ENCODE results near the gene ICOS.

Gene ICOS, protein sequence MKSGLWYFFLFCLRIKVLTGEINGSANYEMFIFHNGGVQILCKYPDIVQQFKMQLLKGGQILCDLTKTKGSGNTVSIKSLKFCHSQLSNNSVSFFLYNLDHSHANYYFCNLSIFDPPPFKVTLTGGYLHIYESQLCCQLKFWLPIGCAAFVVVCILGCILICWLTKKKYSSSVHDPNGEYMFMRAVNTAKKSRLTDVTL

DNA sequence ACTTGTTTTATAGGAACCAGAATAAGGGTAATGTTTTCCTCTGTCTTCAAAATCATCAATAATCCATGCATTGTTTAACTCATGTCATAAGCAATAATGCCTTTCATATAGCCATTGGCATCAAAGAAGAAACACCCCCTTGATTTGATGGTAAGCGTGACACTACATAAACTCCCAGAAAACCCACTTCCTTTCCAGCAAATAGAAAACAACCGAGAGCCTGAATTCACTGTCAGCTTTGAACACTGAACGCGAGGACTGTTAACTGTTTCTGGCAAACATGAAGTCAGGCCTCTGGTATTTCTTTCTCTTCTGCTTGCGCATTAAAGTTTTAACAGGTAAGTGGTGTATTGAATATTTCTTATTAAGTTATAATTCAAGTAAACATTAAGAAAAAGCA is at the start of gene ICOS:
Gene ICOS (plus strand): TSS at position 229 of the 400 bp plus-strand sequence. CDS start 52 bp downstream, at position 281.
- DNase-seq, result no peak

DNA sequence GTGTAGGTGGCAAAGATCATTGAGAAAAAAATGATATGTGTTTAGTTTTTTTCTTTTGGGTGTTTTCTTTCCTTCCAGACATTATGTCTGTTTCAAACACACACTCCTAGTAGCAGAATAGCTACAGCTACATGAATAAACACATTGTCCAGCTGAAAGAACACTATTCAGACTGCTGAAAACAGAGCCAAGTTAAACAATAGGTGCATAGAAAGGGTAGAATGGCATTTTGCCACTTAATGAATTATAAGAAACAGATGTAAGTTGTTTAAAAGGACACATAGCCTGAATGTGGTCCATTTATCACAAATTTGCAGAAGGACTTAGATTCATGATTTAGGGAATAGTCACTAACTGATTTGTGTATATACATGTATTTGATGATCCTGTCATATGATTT is 48.9 kb upstream of the ICOS start:
- DNase-seq, result no peak

- DNase-seq, result no peak
Measured at GRCh38 chr2:203889542-203889941, 47.0 kb upstream of the ICOS start.

GRCh38 chr2:203889944-203890343 is 46.6 kb upstream of the ICOS start:
- no peak for DNase-seq

- no peak for DNase-seq
Measured at GRCh38 chr2:203890733-203891132, 45.8 kb upstream of the ICOS start.

- DNase-seq, result peak; percentile 88 to 94 (median 94)
Measured at GRCh38 chr2:203891474-203891873, 45.1 kb upstream of the ICOS start.

DNA sequence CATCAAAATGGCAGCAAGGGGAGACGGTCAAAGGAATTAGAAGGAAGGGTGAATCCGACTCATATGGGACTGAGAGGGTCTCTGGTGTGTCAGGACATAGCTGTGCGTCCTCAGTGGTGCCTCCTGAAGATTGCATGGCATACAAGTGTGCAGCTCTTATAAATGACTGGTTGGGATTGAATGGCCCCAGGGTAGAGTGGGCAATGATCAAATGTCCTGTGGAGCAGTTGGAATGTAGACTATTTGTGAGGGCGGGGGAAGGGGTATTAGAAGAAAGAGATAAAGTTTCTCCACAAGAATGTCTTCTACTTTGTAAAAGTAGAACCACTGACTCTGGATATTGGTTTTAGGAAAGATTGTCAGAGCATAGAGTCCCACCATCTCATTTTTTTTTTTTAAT is 44.4 kb upstream of the ICOS start:
- no peak for DNase-seq

DNA sequence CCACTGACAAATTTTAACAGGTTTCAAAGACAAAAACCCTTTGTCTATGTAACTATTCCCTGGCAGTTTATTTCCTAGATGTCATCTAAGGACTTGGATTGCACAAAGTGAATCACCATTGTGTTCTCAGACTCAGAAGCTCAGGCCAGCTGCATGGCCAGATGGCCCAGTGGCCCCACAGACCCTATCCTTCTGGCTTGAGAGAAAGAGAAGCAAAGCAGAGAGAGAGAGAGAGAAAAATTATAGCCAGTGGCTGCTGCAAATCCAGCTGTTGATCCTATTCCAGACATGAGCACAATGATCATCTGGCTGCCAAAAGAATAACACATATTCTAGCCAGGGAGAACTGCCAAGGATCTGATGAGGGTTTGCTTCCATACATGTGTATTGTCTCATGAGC is 43.2 kb upstream of the ICOS start:
- DNase-seq, result peak in 2 of 3 donors; percentile 26 to 44

GRCh38 chr2:203893840-203894239 is 42.7 kb upstream of the ICOS start:
- peak in 2 of 3 donors; percentile 14 to 40 for DNase-seq

DNA sequence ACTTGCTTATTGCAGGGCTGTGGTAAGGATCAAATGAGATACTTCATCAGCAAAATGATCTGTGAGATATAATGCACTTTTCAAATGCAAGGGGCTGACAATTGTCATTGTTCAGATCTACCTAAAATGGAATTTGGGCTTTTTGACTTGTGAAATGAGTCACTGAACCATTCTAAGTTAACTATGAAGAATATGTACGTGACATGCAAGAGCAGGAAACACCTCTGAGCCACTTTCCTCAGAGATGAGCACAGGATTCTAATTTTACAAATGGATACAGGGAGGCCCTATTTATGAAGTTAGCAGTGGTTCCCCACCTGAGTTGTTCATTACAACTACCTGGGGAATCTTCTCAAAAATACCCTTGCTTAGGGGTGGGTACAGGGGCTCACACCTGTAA is 42.3 kb upstream of the ICOS start:
- no peak for DNase-seq

GRCh38 chr2:203897544-203897943 is 39.0 kb upstream of the ICOS start:
- peak; percentile 24 to 80 (median 79) for DNase-seq

DNA sequence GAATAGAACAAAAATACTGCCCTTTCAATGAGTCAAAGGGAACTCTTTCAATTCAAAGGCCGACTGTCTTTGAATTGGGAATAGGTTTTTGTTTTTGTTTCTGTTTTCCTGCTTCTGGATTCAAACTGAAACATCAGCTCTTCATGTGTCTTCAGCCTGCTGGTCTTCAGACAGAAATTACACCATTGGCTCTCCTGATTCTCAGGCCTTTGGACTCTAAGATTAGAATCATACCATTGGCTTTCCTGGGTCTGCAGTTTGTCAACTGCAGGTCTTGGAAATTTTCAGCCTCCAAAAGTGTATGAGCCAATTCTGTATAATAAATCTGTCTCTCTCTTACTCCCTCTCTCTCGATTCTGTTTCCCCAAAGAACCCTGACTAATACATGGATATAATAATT is 37.9 kb upstream of the ICOS start:
- DNase-seq, result peak in 1 of 3 donors; percentile 12

DNA sequence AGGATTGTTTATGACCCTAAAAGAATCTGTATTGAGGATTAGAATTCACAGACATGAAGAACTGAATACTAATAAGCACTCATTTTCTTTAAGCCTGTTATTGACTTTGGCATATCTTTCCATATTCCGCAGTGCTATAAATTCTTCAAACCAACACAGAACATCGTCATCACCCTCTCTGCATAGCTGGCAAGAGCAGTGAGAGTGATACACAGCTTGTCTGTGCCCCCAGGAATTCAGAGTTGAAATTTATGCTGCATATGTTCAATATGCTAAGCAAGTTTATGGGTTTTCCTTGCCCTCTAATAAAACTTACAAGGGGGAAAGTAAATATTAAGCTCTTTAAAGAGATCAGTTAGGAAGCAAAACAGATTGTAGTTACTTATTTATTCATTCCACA is 36.3 kb upstream of the ICOS start:
- DNase-seq, result no peak

- DNase-seq, result no peak
Measured at GRCh38 chr2:203904022-203904421, 32.5 kb upstream of the ICOS start.

- DNase-seq, result no peak
Measured at GRCh38 chr2:203905656-203906055, 30.9 kb upstream of the ICOS start.

DNA sequence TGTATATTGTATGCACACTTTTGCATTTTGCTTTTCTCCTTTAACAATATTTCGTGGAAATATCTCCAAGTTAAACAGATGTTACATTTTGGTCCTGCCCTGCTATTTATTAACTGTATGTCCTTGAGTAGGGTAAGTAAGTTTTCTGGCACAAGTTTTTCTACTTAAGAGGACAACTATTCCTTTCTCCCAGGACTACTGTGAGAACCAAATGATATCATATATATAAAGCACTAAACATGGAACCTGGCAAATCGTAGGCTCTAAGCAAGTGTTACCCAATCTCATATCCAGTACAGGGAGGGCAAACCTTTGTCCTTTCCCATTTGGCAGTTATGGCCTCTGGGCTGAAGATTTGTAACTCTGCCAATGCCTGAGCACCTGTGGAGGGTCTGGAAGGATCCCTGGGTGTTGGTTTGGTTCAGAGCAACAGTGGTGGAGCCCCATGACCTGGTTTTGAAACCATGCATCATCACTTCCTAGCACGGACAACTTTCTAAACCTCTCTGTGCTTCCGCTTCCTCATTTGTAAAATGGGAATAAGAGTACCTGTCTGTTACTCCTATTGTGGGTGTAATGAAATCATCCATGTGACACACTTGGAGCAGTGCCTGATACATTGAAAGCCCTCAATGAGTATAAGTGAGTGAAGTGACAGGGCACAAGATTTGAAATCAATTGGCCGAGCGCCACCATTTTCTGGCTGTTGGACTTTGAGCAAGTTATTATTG is 28.3 kb upstream of the ICOS start:
- DNase-seq, result peak; percentile 71 to 82 (median 82)

- no peak for DNase-seq
Measured at GRCh38 chr2:203908797-203909185, 27.8 kb upstream of the ICOS start.

- peak; percentile 70 to 80 (median 79) for DNase-seq
Measured at GRCh38 chr2:203909261-203909967, 27.1 kb upstream of the ICOS start.

- DNase-seq, result no peak
Measured at GRCh38 chr2:203909974-203910373, 26.6 kb upstream of the ICOS start.

DNA sequence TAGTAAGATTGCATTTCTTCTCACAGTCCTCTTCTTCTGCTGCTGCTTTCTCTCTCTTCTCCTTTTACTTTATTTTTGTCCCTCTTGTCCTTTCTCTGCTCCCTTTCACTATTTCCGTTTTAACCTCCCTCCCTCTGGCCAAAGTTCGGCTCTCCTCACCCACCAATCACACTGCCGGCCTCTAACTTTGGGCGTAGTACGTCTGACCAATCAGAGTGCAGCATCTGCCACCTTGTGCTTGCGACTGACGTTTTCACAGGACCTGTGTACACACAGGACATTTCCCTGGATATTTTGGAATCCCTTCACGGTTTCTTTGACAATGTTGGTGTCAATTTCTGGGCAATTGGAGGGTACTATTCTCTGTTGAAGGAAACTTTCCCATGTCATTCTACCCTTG is 22.6 kb upstream of the ICOS start:
- no peak for DNase-seq

DNA sequence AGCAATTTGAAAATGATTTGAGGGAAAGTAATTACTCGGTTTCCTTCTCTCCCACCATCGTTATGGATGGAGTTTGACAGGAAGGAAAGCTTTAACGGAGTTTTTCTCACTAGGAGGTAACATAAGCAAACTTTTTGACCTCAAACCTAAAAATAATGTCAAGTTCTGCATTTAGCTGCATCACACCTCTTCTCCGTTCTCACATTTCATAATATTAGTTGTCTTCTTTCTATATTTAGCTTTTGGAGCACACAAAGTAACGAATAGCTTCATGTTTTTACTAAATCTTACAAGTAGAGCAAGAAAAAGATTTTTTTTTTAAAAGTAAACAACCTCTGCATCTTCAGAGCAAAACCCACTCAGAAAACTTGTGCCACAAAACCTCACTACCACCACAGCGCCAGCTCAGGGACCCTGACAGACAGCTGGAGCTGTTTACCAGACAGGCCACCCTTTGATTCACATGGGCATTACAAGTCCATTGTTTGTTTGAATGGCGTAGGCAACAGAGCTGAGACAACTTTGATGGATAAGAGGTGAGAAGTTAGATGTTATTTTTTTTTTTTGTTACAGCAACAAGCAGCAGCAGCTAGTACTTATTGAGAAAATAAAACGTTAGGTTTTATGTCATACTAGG is 21.9 kb upstream of the ICOS start:
- no peak for DNase-seq

- DNase-seq, result peak in 1 of 3 donors; percentile 32
Measured at GRCh38 chr2:203915256-203915655, 21.3 kb upstream of the ICOS start.

- DNase-seq, result no peak
Measured at GRCh38 chr2:203916756-203917155, 19.8 kb upstream of the ICOS start.

DNA sequence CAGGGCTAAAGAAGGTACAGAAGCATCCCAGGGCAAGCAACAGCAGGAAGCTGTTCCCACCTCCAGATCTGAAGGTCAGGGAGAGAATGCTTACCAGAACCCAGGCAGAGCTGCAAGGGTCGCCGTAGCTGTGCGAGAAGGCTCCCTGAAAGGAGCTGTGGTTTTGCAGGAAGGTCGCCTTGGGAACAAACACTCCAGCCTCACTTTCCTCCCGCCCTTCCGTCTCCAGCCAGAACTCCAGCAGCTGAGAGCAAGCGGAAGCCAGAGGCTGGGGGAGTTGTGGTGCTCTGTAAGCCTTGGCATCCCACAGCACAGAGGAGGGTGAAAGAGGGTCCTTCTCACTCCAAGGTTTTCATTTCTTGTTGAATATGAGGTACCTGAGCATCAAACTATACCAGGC is 18.3 kb upstream of the ICOS start:
- DNase-seq, result no peak
